Measurements from ENCODE around the gene SLCO3A1. TPM values are rescaled to one million over a fixed set of nuclear protein-coding genes. Genes with fewer than 3 reads are reported as not detected.

SLCO3A1 gene
- total RNA-seq, 1 experiment from 2014 or later, result 9.1 TPM

- ChIA-PET POLR2A (interaction anchor here (0.5 kb wide), 1 partner anchor 206 kb away, joined by 3 read pairs; no protein-coding TSS in a partner anchor), CTCF (interaction anchor here (0.5 to 3.9 kb wide), 27 partner anchors 10 to 776 kb away, joined by 3 to 44 read pairs (median 4); partner anchors contain the start of genes SLCO3A1 and ST8SIA2)
- no peaks in the 10 kb centered on the region for H3K9me3 Mint-ChIP-seq
- DNase-seq (ENCODE audit: low spot score), result peak; percentile 60
- peaks cover 13% of the 10 kb centered on the region for H3K4me1 Mint-ChIP-seq
- no peak overlapping the region for H3K27ac Mint-ChIP-seq
- TF ChIP-seq, protein P1, sequence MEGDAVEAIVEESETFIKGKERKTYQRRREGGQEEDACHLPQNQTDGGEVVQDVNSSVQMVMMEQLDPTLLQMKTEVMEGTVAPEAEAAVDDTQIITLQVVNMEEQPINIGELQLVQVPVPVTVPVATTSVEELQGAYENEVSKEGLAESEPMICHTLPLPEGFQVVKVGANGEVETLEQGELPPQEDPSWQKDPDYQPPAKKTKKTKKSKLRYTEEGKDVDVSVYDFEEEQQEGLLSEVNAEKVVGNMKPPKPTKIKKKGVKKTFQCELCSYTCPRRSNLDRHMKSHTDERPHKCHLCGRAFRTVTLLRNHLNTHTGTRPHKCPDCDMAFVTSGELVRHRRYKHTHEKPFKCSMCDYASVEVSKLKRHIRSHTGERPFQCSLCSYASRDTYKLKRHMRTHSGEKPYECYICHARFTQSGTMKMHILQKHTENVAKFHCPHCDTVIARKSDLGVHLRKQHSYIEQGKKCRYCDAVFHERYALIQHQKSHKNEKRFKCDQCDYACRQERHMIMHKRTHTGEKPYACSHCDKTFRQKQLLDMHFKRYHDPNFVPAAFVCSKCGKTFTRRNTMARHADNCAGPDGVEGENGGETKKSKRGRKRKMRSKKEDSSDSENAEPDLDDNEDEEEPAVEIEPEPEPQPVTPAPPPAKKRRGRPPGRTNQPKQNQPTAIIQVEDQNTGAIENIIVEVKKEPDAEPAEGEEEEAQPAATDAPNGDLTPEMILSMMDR (IDR thresholded peaks at IDR 0.05), result peak; percentile 57
- TF ChIP-seq, protein P2, sequence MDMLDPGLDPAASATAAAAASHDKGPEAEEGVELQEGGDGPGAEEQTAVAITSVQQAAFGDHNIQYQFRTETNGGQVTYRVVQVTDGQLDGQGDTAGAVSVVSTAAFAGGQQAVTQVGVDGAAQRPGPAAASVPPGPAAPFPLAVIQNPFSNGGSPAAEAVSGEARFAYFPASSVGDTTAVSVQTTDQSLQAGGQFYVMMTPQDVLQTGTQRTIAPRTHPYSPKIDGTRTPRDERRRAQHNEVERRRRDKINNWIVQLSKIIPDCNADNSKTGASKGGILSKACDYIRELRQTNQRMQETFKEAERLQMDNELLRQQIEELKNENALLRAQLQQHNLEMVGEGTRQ (CRISPR knock-in tag; IDR thresholded peaks at IDR 0.05), result peak; percentile 48; the same call in 1 of the 2 replicates
- TF ChIP-seq TP53 (CRISPR knock-in tag; IDR thresholded peaks at IDR 0.05) (no peak), ZSCAN18 (CRISPR knock-in tag; IDR thresholded peaks at IDR 0.05) (no peak), ETV6 (CRISPR knock-in tag; IDR thresholded peaks at IDR 0.05) (no peak), ZBTB43 (CRISPR knock-in tag; IDR thresholded peaks at IDR 0.05) (no peak), ZNF416 (CRISPR knock-in tag; IDR thresholded peaks at IDR 0.05) (no peak)
- TF ChIP-seq, protein P3, sequence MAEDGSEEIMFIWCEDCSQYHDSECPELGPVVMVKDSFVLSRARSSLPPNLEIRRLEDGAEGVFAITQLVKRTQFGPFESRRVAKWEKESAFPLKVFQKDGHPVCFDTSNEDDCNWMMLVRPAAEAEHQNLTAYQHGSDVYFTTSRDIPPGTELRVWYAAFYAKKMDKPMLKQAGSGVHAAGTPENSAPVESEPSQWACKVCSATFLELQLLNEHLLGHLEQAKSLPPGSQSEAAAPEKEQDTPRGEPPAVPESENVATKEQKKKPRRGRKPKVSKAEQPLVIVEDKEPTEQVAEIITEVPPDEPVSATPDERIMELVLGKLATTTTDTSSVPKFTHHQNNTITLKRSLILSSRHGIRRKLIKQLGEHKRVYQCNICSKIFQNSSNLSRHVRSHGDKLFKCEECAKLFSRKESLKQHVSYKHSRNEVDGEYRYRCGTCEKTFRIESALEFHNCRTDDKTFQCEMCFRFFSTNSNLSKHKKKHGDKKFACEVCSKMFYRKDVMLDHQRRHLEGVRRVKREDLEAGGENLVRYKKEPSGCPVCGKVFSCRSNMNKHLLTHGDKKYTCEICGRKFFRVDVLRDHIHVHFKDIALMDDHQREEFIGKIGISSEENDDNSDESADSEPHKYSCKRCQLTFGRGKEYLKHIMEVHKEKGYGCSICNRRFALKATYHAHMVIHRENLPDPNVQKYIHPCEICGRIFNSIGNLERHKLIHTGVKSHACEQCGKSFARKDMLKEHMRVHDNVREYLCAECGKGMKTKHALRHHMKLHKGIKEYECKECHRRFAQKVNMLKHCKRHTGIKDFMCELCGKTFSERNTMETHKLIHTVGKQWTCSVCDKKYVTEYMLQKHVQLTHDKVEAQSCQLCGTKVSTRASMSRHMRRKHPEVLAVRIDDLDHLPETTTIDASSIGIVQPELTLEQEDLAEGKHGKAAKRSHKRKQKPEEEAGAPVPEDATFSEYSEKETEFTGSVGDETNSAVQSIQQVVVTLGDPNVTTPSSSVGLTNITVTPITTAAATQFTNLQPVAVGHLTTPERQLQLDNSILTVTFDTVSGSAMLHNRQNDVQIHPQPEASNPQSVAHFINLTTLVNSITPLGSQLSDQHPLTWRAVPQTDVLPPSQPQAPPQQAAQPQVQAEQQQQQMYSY (CRISPR knock-in tag; IDR thresholded peaks at IDR 0.05), result no peak
- H3K36me3 Mint-ChIP-seq, result no peaks in the 10 kb centered on the region
- no peak overlapping the region for H3K4me3 Mint-ChIP-seq
- peak; percentile 25 for ATAC-seq
- peaks cover 2% of the 10 kb centered on the region; the same call in 1 of the 2 replicates for H3K27me3 Mint-ChIP-seq (ENCODE audit: low read depth)
Measured at GRCh38 chr15:92079047-92079446, 225.5 kb downstream of the SLCO3A1 start.

- no peak overlapping the region for H3K27ac Mint-ChIP-seq
- ChIA-PET POLR2A (interaction anchor here (0.5 kb wide), 1 partner anchor 206 kb away, joined by 3 read pairs; no protein-coding TSS in a partner anchor), CTCF (interaction anchor here (0.6 to 3.9 kb wide), 23 partner anchors 11 to 777 kb away, joined by 3 to 44 read pairs (median 4); partner anchors contain the start of genes SLCO3A1 and ST8SIA2)
- no peak for ATAC-seq
- H3K27me3 Mint-ChIP-seq (ENCODE audit: low read depth), result peaks cover 2% of the 10 kb centered on the region; the same call in 1 of the 2 replicates
- H3K4me1 Mint-ChIP-seq, result peaks cover 8% of the 10 kb centered on the region
- no peaks in the 10 kb centered on the region for H3K36me3 Mint-ChIP-seq
- DNase-seq (ENCODE audit: low spot score), result no peak
- H3K4me3 Mint-ChIP-seq, result no peak overlapping the region
- no peaks in the 10 kb centered on the region for H3K9me3 Mint-ChIP-seq
- no peak for TF ChIP-seq SMAD3 (CRISPR knock-in tag; IDR thresholded peaks at IDR 0.05; ENCODE audit: borderline replicate concordance)
- no peak for TF ChIP-seq PREB (CRISPR knock-in tag; IDR thresholded peaks at IDR 0.05; ENCODE audit: borderline replicate concordance)
- TF ChIP-seq AR (CRISPR knock-in tag; IDR thresholded peaks at IDR 0.05), result no peak
- peak; percentile 70 for TF ChIP-seq ZNF423 (CRISPR knock-in tag; IDR thresholded peaks at IDR 0.05)
Measured at GRCh38 chr15:92079647-92080255, 226.2 kb downstream of the SLCO3A1 start.
